Dedifferentiated amniotic fluid mesenchymal stem cell (primary cell): ENCODE results near the gene TMEM44.

Experiments
- DNase-seq: peaks from one replicate; pipeline ENCODE4 v3.0.0-alpha.2; 2016; ENCODE audit errors: extremely low spot score

Gene TMEM44

GRCh38 chr3:194579091-194579606 lies 54.1 kb downstream of the TMEM44 start:
- DNase-seq: no peak

DNA sequence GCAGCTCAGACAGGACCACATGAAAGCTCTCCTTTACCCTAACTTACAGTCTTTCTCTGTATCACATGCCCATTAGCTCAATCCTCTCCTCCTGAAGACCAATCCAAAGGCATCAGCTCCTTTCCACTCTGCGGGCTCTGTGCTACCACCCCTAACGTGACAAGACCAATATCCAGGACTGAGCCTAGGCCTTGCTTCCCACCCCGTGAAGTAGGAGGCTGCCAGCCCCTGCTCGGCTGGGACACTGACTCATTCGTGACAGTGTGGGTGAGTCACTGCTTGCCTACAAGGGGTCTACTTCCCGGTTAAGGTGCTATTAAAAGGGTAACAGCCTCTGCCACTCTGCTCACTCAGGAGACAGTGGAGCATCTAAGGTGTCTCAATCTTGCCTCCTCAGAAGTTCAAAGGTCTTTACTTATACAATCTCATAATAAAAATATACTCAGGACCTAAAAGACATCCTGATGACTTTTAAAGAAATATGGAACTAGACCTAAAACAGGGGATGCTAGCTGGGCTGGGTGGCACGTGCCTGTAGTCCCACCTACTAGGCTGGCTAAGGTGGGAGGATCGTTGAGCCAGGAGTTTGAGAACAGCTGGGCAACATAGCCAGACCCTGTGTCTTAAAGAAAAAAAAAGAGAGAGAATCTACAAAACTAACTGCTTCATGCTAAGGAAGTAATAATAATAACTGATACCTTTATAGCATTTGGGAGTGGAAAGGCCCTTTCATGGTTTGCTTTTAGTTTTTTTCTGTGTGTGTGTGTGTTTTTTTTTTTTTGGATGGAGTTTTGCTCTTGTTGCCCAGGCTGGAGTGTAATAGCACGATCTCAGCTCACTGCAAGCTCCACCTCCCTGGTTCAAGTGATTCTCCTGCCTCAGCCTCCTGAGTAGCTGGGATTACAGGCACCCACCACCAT lies 55.0 kb downstream of the TMEM44 start:
- no peak for DNase-seq

DNA sequence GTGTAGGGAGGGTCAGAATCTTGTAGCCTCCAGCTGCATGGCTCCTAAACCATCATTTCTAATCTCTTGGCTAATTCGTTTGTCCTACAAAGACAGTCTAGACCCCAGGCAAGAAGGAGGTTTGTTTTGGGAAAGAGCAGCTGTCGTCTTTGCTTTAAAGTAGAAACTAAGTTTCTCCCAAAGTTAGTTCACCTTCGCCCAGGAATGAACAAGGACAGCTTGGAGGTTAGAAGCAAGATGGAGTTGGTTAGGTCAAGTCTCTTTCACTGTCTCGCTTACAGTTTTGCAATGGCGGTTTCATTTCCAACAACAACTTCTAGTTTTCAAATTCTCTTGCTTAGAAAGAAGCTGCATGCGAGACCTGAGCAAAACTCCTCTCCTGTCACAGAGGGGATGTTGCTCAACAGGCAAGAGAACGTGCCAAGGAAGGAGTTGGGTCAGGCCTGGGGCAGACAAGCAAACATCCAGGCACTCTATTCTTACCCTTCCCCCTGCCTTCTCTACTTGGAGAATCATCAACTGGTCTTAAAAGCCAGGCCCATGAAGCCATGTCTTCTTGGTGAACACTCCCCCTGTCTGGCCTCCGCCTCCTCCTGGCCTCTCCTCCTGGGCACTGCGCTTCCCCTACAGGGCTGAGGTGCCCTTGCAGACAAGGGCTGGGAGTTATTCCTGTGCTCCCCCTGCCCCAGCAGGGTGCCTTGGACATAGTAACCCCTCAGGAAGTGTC lies 57.6 kb downstream of the TMEM44 start:
- DNase-seq: no peak

DNA sequence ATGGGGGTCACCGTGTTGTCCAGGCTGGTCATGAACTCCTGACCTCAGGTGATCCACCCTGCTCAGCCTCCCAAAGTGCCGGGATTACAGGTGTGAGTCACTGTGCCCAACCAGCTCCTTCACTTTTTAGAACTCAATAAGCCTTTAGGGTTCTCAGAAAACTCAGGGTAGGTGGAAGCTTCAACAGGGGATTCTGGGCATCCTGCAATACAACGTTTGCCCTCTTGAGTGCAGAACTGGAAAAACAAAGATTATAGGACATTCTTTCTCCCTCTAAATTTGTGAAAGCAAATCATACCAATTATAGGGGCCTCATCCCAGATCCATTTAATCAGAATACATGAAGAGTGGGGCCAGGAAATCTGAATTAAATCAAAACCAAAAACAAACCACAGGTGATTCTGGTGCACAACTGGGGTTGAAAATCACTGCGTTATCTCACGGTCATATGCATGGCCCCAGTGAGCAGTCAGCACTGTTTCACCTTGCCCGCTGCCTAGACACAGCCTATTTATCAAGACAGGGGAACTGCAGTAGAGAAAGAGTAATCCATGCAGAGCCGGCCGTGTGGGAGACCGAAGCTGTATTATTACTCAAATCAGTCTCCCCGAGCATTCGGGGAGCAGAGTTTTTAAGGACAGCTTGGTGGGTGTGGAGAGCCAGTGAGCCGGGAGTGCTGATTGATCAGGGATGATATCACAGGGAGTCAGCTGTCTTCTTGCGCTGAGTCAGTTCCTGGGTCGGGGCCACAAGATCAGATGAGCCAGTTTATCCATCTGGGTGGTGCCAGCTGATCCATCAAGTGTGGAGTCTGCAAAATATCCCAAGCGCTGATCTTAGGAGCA lies 58.4 kb downstream of the TMEM44 start:
- no peak for DNase-seq

GRCh38 chr3:194573680-194574437 lies 59.4 kb downstream of the TMEM44 start:
- DNase-seq: no peak

GRCh38 chr3:194572944-194573491 lies 60.2 kb downstream of the TMEM44 start:
- DNase-seq: no peak

DNA sequence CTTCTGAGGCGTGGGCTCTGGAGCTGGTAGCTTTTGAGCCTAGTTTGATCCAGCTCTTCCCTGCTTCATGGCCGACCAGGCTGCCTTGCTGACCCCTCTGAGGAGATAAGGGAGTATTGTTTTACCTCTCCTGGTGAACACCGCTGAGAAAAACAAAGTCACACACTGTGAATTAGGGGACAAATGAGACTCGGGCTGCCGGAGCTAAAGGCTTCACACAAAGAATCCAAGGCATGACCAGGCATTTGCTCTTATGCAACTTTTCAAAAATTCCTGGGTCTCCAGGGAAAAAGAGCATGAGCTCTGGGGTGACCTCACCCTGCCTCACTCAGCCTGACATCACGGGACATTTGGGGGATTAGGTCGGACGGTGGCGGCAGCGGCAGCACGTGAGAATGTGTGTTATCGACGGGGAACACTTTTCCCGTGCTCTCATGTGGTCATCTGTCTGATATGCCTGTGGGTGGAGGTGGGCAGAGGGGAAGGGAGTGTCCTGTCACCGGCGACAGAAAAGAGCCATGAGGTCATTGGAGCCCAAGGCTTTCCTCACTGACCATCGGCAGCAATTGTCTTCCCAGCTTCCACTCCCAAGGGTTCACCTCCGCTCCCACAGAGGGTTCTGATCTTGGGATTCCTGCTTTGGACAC lies 61.0 kb downstream of the TMEM44 start:
- DNase-seq: peak; percentile 86

GRCh38 chr3:194571491-194572142 lies 61.6 kb downstream of the TMEM44 start:
- no peak for DNase-seq

- DNase-seq: no peak
These were observed 62.3 kb downstream of the TMEM44 start for GRCh38 chr3:194570898-194571297.

- no peak for DNase-seq
These were observed 63.0 kb downstream of the TMEM44 start for GRCh38 chr3:194570235-194570634.

GRCh38 chr3:194569252-194569651 lies 64.0 kb downstream of the TMEM44 start:
- no peak for DNase-seq

GRCh38 chr3:194565597-194566190 lies 67.5 kb downstream of the TMEM44 start:
- peak; percentile 48 for DNase-seq

- no peak for DNase-seq
These were observed 70.2 kb downstream of the TMEM44 start for GRCh38 chr3:194562986-194563385.

DNA sequence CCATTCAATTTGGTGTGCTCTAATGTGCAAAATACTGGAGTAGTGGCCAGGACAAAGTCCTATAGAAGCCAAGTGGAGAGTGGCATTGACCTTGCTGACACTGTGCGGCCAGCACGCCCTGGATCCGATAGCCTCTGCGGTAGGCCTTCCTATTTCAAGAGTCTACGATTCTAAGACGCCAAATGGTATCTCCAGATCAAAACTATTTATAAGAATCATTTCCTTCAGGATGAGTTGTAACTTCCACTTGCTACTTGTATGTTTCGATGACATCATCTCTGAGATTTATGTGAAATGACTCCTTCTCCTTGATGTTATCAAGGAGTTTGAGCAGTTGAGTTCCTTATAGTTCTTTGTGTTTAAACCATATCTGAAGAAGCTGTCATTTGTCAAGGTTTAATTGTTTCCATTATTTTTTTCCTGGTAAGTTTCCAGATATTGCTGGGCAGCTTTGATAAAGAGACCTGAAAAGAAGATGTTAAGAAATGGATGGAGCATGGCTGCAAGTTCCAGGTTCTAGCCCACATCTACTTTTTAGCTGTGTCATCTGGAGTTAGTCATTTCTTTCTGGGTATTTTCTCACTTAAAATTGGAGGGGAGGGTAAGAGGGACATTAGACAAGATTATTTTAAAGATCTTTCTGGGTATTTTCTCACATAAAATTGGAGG lies 71.8 kb downstream of the TMEM44 start:
- DNase-seq: peak; percentile 55

GRCh38 chr3:194560047-194560446 lies 73.2 kb downstream of the TMEM44 start:
- no peak for DNase-seq

DNA sequence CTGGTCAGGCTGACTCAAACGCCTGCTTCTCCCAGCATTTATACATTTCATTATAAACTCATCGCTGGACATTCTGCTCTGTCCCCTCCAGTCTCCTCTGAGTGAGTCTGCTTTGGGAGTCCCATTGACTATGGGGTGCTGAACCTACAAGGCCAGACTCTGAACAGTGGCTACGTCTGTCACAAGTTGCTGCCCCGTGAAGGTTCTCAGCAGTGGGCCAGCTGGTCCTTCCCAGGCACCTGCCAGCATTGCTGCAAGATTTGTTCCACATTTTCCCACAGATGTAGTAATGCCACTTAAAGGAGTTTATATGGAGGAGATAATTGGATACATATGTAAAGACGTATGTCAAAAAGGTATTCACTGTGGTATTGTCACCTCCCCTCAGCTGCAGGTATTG lies 73.7 kb downstream of the TMEM44 start:
- DNase-seq: no peak

- DNase-seq: no peak
These were observed 76.8 kb downstream of the TMEM44 start for GRCh38 chr3:194556086-194557056.
